ENCODE measurements around the gene HNRNPR.
"Not testable (repeated sequence)": the region's sequence is repeated elsewhere in the genome, so short reads cannot be mapped to it uniquely, and the experiment has no call there.

The HNRNPR gene

GRCh38 chr1:23380719-23381118 lies 36.6 kb upstream of the HNRNPR start:
- Histone ChIP-seq H3K4me1 (ENCODE audit: control insufficient read depth, insufficient read depth, low read length, poor library complexity, severe bottlenecking) (peaks cover 22% of the 10 kb centered on the region), H3K4me3 (ENCODE audit: extremely low read depth, insufficient read depth, low read length, poor library complexity, severe bottlenecking) (no peak overlapping the region)
- WGBS, 2 experiments (ENCODE audit: insufficient coverage in 2 of 2) = 74 to 80% methylated on average over 3 to 4 of the region's 5 CpGs

GRCh38 chr1:23380236-23380635 lies 36.2 kb upstream of the HNRNPR start:
- H3K4me1 ChIP-seq (ENCODE audit: control insufficient read depth, insufficient read depth, low read length, poor library complexity, severe bottlenecking) = peaks cover 17% of the 10 kb centered on the region
- H3K9me3 ChIP-seq (ENCODE audit: control insufficient read depth, low read length); H3K4me3 ChIP-seq (ENCODE audit: extremely low read depth, insufficient read depth, low read length, poor library complexity, severe bottlenecking); H3K36me3 ChIP-seq (ENCODE audit: control insufficient read depth, insufficient read depth, low read length); H3K27ac ChIP-seq (ENCODE audit: low read depth, low read length, severe bottlenecking): not testable (repeated sequence)
- 55 to 59% methylated on average over 1 to 3 of the region's 4 CpGs for WGBS, 2 experiments (ENCODE audit: insufficient coverage in 2 of 2)

More at GRCh38 chr1:23380719-23381118, 36.6 kb upstream of the HNRNPR start:
- no peak overlapping the region for H3K27ac ChIP-seq (ENCODE audit: low read depth, low read length, severe bottlenecking)
- H3K36me3 ChIP-seq (ENCODE audit: control insufficient read depth, insufficient read depth, low read length) = no peaks in the 10 kb centered on the region
- H3K9me3 ChIP-seq (ENCODE audit: control insufficient read depth, low read length) = peaks cover 3% of the 10 kb centered on the region

GRCh38 chr1:23376890-23377811 lies 33.1 kb upstream of the HNRNPR start:
- Histone ChIP-seq H3K4me3 (ENCODE audit: extremely low read depth, insufficient read depth, low read length, poor library complexity, severe bottlenecking) (no peak overlapping the region), H3K4me1 (ENCODE audit: control insufficient read depth, insufficient read depth, low read length, poor library complexity, severe bottlenecking) (peaks cover 11% of the 10 kb centered on the region), H3K9me3 (ENCODE audit: control insufficient read depth, low read length) (no peaks in the 10 kb centered on the region), H3K27ac (ENCODE audit: low read depth, low read length, severe bottlenecking) (peak overlapping the region; percentile 75), H3K36me3 (ENCODE audit: control insufficient read depth, insufficient read depth, low read length) (peaks cover 4% of the 10 kb centered on the region)
- WGBS, 2 experiments (ENCODE audit: insufficient coverage in 2 of 2) = 87 to 88% methylated on average over 16 to 18 of the region's 19 CpGs

GRCh38 chr1:23374079-23374735 lies 30.1 kb upstream of the HNRNPR start:
- not testable (repeated sequence) for H3K9me3 ChIP-seq (ENCODE audit: control insufficient read depth, low read length); H3K4me3 ChIP-seq (ENCODE audit: extremely low read depth, insufficient read depth, low read length, poor library complexity, severe bottlenecking); H3K27ac ChIP-seq (ENCODE audit: low read depth, low read length, severe bottlenecking); H3K36me3 ChIP-seq (ENCODE audit: control insufficient read depth, insufficient read depth, low read length)
- 61 to 63% methylated on average over 11 to 12 of the region's 12 CpGs for WGBS, 2 experiments (ENCODE audit: insufficient coverage in 2 of 2)
- H3K4me1 ChIP-seq (ENCODE audit: control insufficient read depth, insufficient read depth, low read length, poor library complexity, severe bottlenecking) = peaks cover 34% of the 10 kb centered on the region

- no peak overlapping the region for H3K4me3 ChIP-seq (ENCODE audit: extremely low read depth, insufficient read depth, low read length, poor library complexity, severe bottlenecking)
- peaks cover 4% of the 10 kb centered on the region for H3K9me3 ChIP-seq (ENCODE audit: control insufficient read depth, low read length)
- peaks cover 10% of the 10 kb centered on the region for H3K36me3 ChIP-seq (ENCODE audit: control insufficient read depth, insufficient read depth, low read length)
- peak overlapping the region; percentile 96 for H3K27ac ChIP-seq (ENCODE audit: low read depth, low read length, severe bottlenecking)
- 35 to 40% methylated on average over 8 to 9 of the region's 13 CpGs for WGBS, 2 experiments (ENCODE audit: insufficient coverage in 2 of 2)
- peaks cover 32% of the 10 kb centered on the region for H3K4me1 ChIP-seq (ENCODE audit: control insufficient read depth, insufficient read depth, low read length, poor library complexity, severe bottlenecking)
Measured at GRCh38 chr1:23371987-23372880, 28.1 kb upstream of the HNRNPR start.

- WGBS, 2 experiments (ENCODE audit: insufficient coverage in 2 of 2) = 11 to 12% methylated on average over 11 to 12 of the region's 13 CpGs
- Histone ChIP-seq H3K36me3 (ENCODE audit: control insufficient read depth, insufficient read depth, low read length) (peaks cover 23% of the 10 kb centered on the region), H3K4me1 (ENCODE audit: control insufficient read depth, insufficient read depth, low read length, poor library complexity, severe bottlenecking) (peaks cover 27% of the 10 kb centered on the region), H3K9me3 (ENCODE audit: control insufficient read depth, low read length) (peaks cover 17% of the 10 kb centered on the region), H3K4me3 (ENCODE audit: extremely low read depth, insufficient read depth, low read length, poor library complexity, severe bottlenecking) (peak overlapping the region; percentile 88), H3K27ac (ENCODE audit: low read depth, low read length, severe bottlenecking) (peak overlapping the region; percentile 96)
Measured at GRCh38 chr1:23370709-23371584, 26.9 kb upstream of the HNRNPR start.

GRCh38 chr1:23370330-23370708 lies 26.2 kb upstream of the HNRNPR start:
- WGBS, 2 experiments (ENCODE audit: insufficient coverage in 2 of 2) = 71 to 78% methylated on average over 5 of the region's 5 CpGs
- peaks cover 27% of the 10 kb centered on the region for H3K4me1 ChIP-seq (ENCODE audit: control insufficient read depth, insufficient read depth, low read length, poor library complexity, severe bottlenecking)
- peak overlapping the region; percentile 88 for H3K4me3 ChIP-seq (ENCODE audit: extremely low read depth, insufficient read depth, low read length, poor library complexity, severe bottlenecking)
- peaks cover 18% of the 10 kb centered on the region for H3K9me3 ChIP-seq (ENCODE audit: control insufficient read depth, low read length)
- H3K36me3 ChIP-seq (ENCODE audit: control insufficient read depth, insufficient read depth, low read length) = peaks cover 27% of the 10 kb centered on the region
- H3K27ac ChIP-seq (ENCODE audit: low read depth, low read length, severe bottlenecking) = peak overlapping the region; percentile 96

- peak within 1 kb of the TSS; percentile 88 for H3K4me3 ChIP-seq (ENCODE audit: extremely low read depth, insufficient read depth, low read length, poor library complexity, severe bottlenecking)
- H3K4me1 ChIP-seq (ENCODE audit: control insufficient read depth, insufficient read depth, low read length, poor library complexity, severe bottlenecking) = peaks cover 27% of the 10 kb centered on the region
- peak within 1 kb of the TSS; percentile 96 for H3K27ac ChIP-seq (ENCODE audit: low read depth, low read length, severe bottlenecking)
- H3K9me3 ChIP-seq (ENCODE audit: control insufficient read depth, low read length) = peaks cover 23% of the 10 kb centered on the region
- peaks cover 32% of the 10 kb centered on the region for H3K36me3 ChIP-seq (ENCODE audit: control insufficient read depth, insufficient read depth, low read length)
- WGBS, 2 experiments (ENCODE audit: insufficient coverage in 2 of 2) = 5 to 6% methylated on average over 23 to 25 of the region's 29 CpGs
Measured at GRCh38 chr1:23369335-23370013, 25.4 kb upstream of the HNRNPR start, which contains the start of gene ZNF436. ZNF436 (minus strand) TSS chr1:23369836; CDS start chr1:23368005, 1,831 bp downstream.

GRCh38 chr1:23368562-23369334 lies 24.7 kb upstream of the HNRNPR start:
- peaks cover 27% of the 10 kb centered on the region for H3K4me1 ChIP-seq (ENCODE audit: control insufficient read depth, insufficient read depth, low read length, poor library complexity, severe bottlenecking)
- H3K36me3 ChIP-seq (ENCODE audit: control insufficient read depth, insufficient read depth, low read length) = peaks cover 39% of the 10 kb centered on the region
- peak overlapping the region; percentile 96 for H3K27ac ChIP-seq (ENCODE audit: low read depth, low read length, severe bottlenecking)
- WGBS, 2 experiments (ENCODE audit: insufficient coverage in 2 of 2) = 0 to 1% methylated on average over 23 to 50 of the region's 61 CpGs
- H3K4me3 ChIP-seq (ENCODE audit: extremely low read depth, insufficient read depth, low read length, poor library complexity, severe bottlenecking) = peak overlapping the region; percentile 88
- peaks cover 30% of the 10 kb centered on the region for H3K9me3 ChIP-seq (ENCODE audit: control insufficient read depth, low read length)
